Bronchial smooth muscle cell (primary cell): ENCODE data around the gene TRAF3. TPM values are rescaled to one million over a fixed set of nuclear protein-coding genes. Genes with fewer than 3 reads are reported as not detected.

Experiments used
- total RNA-seq: library from RNA; depleted of rRNA; stranded (reverse); fragments of >200 nt; gene quantifications from 2 replicates; pipeline ENCODE4 v1.2.1, GENCODE V29; 2014

TRAF3 gene, protein sequence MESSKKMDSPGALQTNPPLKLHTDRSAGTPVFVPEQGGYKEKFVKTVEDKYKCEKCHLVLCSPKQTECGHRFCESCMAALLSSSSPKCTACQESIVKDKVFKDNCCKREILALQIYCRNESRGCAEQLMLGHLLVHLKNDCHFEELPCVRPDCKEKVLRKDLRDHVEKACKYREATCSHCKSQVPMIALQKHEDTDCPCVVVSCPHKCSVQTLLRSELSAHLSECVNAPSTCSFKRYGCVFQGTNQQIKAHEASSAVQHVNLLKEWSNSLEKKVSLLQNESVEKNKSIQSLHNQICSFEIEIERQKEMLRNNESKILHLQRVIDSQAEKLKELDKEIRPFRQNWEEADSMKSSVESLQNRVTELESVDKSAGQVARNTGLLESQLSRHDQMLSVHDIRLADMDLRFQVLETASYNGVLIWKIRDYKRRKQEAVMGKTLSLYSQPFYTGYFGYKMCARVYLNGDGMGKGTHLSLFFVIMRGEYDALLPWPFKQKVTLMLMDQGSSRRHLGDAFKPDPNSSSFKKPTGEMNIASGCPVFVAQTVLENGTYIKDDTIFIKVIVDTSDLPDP
- total RNA-seq: 13.4 and 23.3 TPM in 2 replicates

DNA sequence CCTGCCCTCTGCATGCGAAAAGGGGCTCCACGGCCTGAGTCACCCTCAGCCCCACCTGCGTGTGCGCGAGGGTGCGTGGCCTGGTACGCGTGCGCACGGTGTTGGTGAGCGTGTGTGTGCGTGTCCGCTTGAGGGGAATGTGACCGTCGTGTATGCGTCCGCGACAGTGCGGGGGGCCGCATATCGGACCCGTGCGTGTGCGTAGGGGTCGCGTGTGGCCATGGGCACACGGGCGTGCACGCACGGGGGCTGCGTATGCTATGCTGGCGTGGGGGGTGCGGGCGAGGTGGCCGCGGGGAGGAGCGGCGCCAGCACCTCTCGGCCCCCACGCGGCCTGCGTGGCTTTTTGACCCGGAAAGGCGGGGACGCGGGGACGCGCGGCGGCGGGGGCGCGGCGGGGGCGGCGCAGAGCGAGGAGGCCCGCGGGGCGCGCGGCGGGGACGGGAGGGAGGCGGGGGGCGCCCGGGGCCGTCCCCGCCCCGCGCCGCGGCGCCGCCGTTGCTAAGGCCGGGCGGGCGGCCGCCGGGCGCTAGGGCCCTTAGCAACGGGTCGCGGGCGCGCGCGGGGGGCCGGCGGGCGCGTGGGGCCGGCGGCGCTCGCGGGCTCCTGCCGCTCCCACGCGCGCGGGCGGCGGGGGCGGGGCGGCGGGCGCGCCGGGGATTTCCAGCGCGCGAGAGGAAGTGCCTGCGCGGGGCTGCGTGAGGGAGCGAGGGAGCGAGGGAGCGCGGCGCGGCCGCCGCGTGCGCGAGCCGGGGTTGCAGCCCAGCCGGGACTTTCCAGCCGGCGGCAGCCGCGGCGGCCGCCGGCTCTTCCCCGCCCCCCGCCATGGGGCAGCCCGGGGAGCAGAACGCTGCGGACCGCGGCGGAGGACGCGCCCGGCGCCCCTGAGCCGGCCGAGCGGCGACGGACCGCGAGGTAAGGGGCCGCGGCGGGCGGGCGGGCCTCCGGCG, at the start of gene TRAF3:
TRAF3 (plus strand) TSS at position 689 of the 950 bp plus-strand sequence. CDS start 92,753 bp downstream, outside the sequence.

DNA sequence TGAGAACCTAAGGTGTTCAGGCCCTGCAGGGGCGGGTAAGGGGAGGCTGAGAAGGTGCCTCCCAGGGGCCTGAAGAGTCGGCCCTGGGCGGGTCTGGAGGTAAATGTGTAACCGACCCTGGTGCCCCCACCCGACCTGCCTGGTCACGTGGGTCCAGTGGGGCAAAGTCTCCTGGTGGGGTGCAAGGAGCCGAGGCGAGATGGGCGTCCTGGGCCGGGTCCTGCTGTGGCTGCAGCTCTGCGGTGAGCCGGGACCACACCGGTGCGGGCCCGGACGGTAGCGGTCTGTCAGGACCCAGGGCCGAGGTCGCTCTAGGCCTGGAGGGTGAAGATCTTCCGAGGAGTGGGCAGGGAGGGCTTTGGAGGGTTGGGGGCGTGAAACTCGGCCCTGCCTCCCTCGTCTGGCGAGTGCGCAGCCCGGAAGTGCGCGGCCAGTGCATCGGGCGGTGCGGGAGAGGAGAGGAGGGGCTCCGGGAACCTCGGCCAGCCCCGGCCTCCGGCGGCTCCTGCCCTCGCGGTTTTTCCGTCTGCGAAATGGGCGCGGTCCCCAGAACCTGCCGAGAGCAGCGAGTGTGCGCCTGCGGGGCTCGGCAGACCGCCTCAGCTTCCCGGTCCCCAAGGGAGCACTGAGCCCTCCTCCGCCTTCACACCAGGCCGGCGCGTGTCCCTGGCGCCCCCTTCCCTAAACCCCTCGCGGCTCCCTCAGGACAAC, 145.4 kb downstream of the TRAF3 start, which contains the start of gene AMN:
AMN (plus strand) TSS at position 174 of the 711 bp plus-strand sequence; CDS start at position 200, 26 bp downstream.

Other genes with a start within 250 kb of the TRAF3 start
- 5.3 and 6.3 TPM in 2 replicates for gene RCOR1, start 184.8 kb upstream of the TRAF3 start, total RNA-seq
- gene AMN, start 145.2 kb downstream of the TRAF3 start, total RNA-seq: under 0.01 and 0.09 TPM in 2 replicates